ENCODE results near the gene SENP7.

DNA sequence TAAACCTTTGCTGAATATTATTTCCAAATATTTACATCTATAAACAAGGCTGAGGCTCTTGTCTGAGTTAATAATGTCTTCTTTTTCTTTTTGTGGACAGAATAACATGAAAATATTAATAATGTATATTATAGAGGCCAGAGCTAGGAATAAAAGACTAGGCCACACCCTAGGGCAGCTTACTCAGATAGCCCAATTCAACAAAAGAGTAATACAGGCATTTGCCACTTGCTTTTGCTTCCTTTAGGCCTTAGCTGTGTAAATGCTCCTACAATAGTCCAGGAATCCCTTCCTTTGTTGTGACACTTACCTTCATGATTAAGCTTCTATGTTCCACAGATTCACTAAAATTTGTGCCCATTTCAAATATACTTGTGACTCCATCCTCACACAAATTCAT is 209.2 kb downstream of the SENP7 start:
- no peak for TF ChIP-seq JUNB (IDR thresholded peaks at IDR 0.05; ENCODE audit: unreplicated experiment)
- TF ChIP-seq, protein P1, sequence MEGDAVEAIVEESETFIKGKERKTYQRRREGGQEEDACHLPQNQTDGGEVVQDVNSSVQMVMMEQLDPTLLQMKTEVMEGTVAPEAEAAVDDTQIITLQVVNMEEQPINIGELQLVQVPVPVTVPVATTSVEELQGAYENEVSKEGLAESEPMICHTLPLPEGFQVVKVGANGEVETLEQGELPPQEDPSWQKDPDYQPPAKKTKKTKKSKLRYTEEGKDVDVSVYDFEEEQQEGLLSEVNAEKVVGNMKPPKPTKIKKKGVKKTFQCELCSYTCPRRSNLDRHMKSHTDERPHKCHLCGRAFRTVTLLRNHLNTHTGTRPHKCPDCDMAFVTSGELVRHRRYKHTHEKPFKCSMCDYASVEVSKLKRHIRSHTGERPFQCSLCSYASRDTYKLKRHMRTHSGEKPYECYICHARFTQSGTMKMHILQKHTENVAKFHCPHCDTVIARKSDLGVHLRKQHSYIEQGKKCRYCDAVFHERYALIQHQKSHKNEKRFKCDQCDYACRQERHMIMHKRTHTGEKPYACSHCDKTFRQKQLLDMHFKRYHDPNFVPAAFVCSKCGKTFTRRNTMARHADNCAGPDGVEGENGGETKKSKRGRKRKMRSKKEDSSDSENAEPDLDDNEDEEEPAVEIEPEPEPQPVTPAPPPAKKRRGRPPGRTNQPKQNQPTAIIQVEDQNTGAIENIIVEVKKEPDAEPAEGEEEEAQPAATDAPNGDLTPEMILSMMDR (conservative IDR thresholded peaks at IDR 0.05; ENCODE audit: low read depth in 2 of 2) = no peak
- no peak for TF ChIP-seq POLR2AphosphoS5 (IDR thresholded peaks at IDR 0.05; ENCODE audit: low read depth)
- no peak for TF ChIP-seq EZH2 (IDR thresholded peaks at IDR 0.05; ENCODE audit: low read depth, unreplicated experiment)
- TF ChIP-seq ZNF331 (CRISPR knock-in tag; IDR thresholded peaks at IDR 0.05; ENCODE audit: low read depth) = no peak
- TF ChIP-seq, protein P2, sequence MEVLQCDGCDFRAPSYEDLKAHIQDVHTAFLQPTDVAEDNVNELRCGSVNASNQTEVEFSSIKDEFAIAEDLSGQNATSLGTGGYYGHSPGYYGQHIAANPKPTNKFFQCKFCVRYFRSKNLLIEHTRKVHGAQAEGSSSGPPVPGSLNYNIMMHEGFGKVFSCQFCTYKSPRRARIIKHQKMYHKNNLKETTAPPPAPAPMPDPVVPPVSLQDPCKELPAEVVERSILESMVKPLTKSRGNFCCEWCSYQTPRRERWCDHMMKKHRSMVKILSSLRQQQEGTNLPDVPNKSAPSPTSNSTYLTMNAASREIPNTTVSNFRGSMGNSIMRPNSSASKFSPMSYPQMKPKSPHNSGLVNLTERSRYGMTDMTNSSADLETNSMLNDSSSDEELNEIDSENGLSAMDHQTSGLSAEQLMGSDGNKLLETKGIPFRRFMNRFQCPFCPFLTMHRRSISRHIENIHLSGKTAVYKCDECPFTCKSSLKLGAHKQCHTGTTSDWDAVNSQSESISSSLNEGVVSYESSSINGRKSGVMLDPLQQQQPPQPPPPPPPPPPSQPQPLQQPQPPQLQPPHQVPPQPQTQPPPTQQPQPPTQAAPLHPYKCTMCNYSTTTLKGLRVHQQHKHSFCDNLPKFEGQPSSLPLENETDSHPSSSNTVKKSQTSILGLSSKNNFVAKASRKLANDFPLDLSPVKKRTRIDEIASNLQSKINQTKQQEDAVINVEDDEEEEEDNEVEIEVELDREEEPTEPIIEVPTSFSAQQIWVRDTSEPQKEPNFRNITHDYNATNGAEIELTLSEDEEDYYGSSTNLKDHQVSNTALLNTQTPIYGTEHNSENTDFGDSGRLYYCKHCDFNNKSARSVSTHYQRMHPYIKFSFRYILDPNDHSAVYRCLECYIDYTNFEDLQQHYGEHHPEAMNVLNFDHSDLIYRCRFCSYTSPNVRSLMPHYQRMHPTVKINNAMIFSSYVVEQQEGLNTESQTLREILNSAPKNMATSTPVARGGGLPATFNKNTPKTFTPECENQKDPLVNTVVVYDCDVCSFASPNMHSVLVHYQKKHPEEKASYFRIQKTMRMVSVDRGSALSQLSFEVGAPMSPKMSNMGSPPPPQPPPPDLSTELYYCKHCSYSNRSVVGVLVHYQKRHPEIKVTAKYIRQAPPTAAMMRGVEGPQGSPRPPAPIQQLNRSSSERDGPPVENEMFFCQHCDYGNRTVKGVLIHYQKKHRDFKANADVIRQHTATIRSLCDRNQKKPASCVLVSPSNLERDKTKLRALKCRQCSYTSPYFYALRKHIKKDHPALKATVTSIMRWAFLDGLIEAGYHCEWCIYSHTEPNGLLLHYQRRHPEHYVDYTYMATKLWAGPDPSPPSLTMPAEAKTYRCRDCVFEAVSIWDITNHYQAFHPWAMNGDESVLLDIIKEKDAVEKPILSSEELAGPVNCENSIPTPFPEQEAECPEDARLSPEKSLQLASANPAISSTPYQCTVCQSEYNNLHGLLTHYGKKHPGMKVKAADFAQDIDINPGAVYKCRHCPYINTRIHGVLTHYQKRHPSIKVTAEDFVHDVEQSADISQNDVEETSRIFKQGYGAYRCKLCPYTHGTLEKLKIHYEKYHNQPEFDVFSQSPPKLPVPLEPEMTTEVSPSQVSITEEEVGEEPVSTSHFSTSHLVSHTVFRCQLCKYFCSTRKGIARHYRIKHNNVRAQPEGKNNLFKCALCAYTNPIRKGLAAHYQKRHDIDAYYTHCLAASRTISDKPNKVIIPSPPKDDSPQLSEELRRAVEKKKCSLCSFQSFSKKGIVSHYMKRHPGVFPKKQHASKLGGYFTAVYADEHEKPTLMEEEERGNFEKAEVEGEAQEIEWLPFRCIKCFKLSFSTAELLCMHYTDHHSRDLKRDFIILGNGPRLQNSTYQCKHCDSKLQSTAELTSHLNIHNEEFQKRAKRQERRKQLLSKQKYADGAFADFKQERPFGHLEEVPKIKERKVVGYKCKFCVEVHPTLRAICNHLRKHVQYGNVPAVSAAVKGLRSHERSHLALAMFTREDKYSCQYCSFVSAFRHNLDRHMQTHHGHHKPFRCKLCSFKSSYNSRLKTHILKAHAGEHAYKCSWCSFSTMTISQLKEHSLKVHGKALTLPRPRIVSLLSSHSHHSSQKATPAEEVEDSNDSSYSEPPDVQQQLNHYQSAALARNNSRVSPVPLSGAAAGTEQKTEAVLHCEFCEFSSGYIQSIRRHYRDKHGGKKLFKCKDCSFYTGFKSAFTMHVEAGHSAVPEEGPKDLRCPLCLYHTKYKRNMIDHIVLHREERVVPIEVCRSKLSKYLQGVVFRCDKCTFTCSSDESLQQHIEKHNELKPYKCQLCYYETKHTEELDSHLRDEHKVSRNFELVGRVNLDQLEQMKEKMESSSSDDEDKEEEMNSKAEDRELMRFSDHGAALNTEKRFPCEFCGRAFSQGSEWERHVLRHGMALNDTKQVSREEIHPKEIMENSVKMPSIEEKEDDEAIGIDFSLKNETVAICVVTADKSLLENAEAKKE (CRISPR knock-in tag; IDR thresholded peaks at IDR 0.05) = no peak
- TF ChIP-seq EZH2phosphoT487 (IDR thresholded peaks at IDR 0.05; ENCODE audit: unreplicated experiment) = no peak
- no peak for TF ChIP-seq CREB1 (CRISPR knock-in tag; IDR thresholded peaks at IDR 0.05; ENCODE audit: low read depth)
- TF ChIP-seq, protein P3, sequence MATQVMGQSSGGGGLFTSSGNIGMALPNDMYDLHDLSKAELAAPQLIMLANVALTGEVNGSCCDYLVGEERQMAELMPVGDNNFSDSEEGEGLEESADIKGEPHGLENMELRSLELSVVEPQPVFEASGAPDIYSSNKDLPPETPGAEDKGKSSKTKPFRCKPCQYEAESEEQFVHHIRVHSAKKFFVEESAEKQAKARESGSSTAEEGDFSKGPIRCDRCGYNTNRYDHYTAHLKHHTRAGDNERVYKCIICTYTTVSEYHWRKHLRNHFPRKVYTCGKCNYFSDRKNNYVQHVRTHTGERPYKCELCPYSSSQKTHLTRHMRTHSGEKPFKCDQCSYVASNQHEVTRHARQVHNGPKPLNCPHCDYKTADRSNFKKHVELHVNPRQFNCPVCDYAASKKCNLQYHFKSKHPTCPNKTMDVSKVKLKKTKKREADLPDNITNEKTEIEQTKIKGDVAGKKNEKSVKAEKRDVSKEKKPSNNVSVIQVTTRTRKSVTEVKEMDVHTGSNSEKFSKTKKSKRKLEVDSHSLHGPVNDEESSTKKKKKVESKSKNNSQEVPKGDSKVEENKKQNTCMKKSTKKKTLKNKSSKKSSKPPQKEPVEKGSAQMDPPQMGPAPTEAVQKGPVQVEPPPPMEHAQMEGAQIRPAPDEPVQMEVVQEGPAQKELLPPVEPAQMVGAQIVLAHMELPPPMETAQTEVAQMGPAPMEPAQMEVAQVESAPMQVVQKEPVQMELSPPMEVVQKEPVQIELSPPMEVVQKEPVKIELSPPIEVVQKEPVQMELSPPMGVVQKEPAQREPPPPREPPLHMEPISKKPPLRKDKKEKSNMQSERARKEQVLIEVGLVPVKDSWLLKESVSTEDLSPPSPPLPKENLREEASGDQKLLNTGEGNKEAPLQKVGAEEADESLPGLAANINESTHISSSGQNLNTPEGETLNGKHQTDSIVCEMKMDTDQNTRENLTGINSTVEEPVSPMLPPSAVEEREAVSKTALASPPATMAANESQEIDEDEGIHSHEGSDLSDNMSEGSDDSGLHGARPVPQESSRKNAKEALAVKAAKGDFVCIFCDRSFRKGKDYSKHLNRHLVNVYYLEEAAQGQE (IDR thresholded peaks at IDR 0.05; ENCODE audit: unreplicated experiment) = no peak
- TF ChIP-seq, protein P4, sequence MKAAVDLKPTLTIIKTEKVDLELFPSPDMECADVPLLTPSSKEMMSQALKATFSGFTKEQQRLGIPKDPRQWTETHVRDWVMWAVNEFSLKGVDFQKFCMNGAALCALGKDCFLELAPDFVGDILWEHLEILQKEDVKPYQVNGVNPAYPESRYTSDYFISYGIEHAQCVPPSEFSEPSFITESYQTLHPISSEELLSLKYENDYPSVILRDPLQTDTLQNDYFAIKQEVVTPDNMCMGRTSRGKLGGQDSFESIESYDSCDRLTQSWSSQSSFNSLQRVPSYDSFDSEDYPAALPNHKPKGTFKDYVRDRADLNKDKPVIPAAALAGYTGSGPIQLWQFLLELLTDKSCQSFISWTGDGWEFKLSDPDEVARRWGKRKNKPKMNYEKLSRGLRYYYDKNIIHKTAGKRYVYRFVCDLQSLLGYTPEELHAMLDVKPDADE (IDR thresholded peaks at IDR 0.05) = no peak
- no peak for TF ChIP-seq ZNF114 (CRISPR knock-in tag; IDR thresholded peaks at IDR 0.05)
- no peak for TF ChIP-seq NANOG (IDR thresholded peaks at IDR 0.05; ENCODE audit: borderline replicate concordance)
- no peak for TF ChIP-seq STAT1 (IDR thresholded peaks at IDR 0.05; ENCODE audit: unreplicated experiment)
